Neural cell (in vitro differentiated cells): ENCODE measurements around the gene PCDH18. TPM values are rescaled to one million over a fixed set of nuclear protein-coding genes. Genes with fewer than 3 reads are reported as not detected.

ENCODE experiments used
- H2AFZ ChIP-seq: fragments of 200-600, 300-800 bp; sonication (generic), shearing (Covaris generic); 2 replicates; pipeline ENCODE4 v1.6.0; 2014; ENCODE audit warnings: low read depth, mild to moderate bottlenecking, antibody characterized with exemption, low read length, moderate library complexity
- H3F3A ChIP-seq: fragments of 200-600 bp; shearing (Covaris generic); 2 replicates; pipeline ENCODE4 v1.6.1; 2016; ENCODE audit warnings: mild to moderate bottlenecking, moderate library complexity, mixed read lengths, antibody characterized with exemption, low read length; ENCODE audit not compliant: insufficient read depth, poor library complexity, severe bottlenecking
- H3K27ac ChIP-seq: fragments of 200-600, 300-800 bp; sonication (generic), shearing (Covaris generic); 2 replicates; pipeline ENCODE4 v1.5.1; 2014; ENCODE audit warnings: mild to moderate bottlenecking, low read length, moderate library complexity
- H3K27me3 ChIP-seq: fragments of 300-800, 200-600 bp; sonication (generic), shearing (Covaris generic); 2 replicates; pipeline ENCODE4 v1.6.0; 2014; ENCODE audit warnings: mild to moderate bottlenecking, low read depth, low read length, moderate library complexity; ENCODE audit not compliant: insufficient read depth
- H3K36me3 ChIP-seq: fragments of 300-800, 200-600 bp; sonication (generic), shearing (Covaris generic); 2 replicates; pipeline ENCODE4 v1.5.1; 2014; ENCODE audit warnings: mild to moderate bottlenecking, antibody characterized with exemption, low read length, moderate library complexity; ENCODE audit not compliant: insufficient read depth
- H3K4me2 ChIP-seq: fragments of 300-800, 200-600 bp; sonication (generic), shearing (Covaris generic); 2 replicates; pipeline ENCODE4 v1.6.0; 2014; ENCODE audit warnings: mild to moderate bottlenecking, low read length
- H3K4me3 ChIP-seq: fragments of 300-800, 200-600 bp; sonication (generic), shearing (Covaris generic); 2 replicates; pipeline ENCODE4 v1.5.1; 2014; ENCODE audit warnings: mild to moderate bottlenecking, low read length, moderate library complexity
- H3K79me2 ChIP-seq: fragments of 200-600 bp; shearing (Covaris generic); replicated peaks from 2 replicates; pipeline ENCODE4 v1.6.0; 2014; ENCODE audit warnings: mild to moderate bottlenecking, low read length, moderate library complexity; ENCODE audit not compliant: insufficient read depth
- H3K9ac ChIP-seq: fragments of 300-800, 200-600 bp; sonication (generic), shearing (Covaris generic); 2 replicates; pipeline ENCODE4 v1.6.1; 2016; ENCODE audit warnings: mild to moderate bottlenecking, low read length, mixed read lengths
- H3K9me2 ChIP-seq: fragments of 200-600 bp; shearing (Covaris generic); 2 replicates; pipeline ENCODE4 v1.6.1; 2016; ENCODE audit warnings: mild to moderate bottlenecking, low read length, mixed read lengths; ENCODE audit not compliant: insufficient read depth
- H3K9me3 ChIP-seq: fragments of 200-600, 300-800 bp; sonication (generic), shearing (Covaris generic); 2 replicates; pipeline ENCODE4 v1.6.1; 2016; ENCODE audit warnings: mild to moderate bottlenecking, mixed run types, low read length, moderate library complexity, mixed read lengths
- H4K20me1 ChIP-seq: fragments of 200-600 bp; shearing (Covaris generic); 2 replicates; pipeline ENCODE4 v1.6.1; 2016; ENCODE audit warnings: mild to moderate bottlenecking, mixed run types; ENCODE audit not compliant: insufficient read depth
- EP300 ChIP-seq: fragments of 450-650 bp; conservative IDR thresholded peaks from 2 replicates; pipeline ENCODE4 v1.6.1; 2014; ENCODE audit warnings: antibody characterized with exemption, mild to moderate bottlenecking, moderate library complexity; ENCODE audit not compliant: poor library complexity, severe bottlenecking
- EZH2 ChIP-seq: fragments of 200-600, 300-800 bp; shearing (Covaris generic), sonication (generic); IDR thresholded peaks from 2 replicates; pipeline ENCODE4 v1.6.1; 2014; ENCODE audit warnings: antibody characterized with exemption, low read length, borderline replicate concordance, mild to moderate bottlenecking; ENCODE audit not compliant: insufficient read depth, poor library complexity, severe bottlenecking
- MXI1 ChIP-seq: fragments of 450-650 bp; conservative IDR thresholded peaks from 2 replicates; pipeline ENCODE4 v1.6.1; 2014; ENCODE audit warnings: antibody characterized with exemption, mild to moderate bottlenecking; ENCODE audit not compliant: poor library complexity, severe bottlenecking
- POLR2AphosphoS5 ChIP-seq: IDR thresholded peaks from 2 replicates; pipeline ENCODE4 v1.6.1; 2012
- RAD21 ChIP-seq: fragments of 450-650 bp; conservative IDR thresholded peaks from 2 replicates; pipeline ENCODE4 v1.6.1; 2014; ENCODE audit warnings: antibody characterized with exemption, mild to moderate bottlenecking, moderate library complexity
- SMC3 ChIP-seq: fragments of 450-650 bp; conservative IDR thresholded peaks from 2 replicates; pipeline ENCODE4 v1.6.1; 2014; ENCODE audit warnings: antibody characterized with exemption, mild to moderate bottlenecking, moderate library complexity; ENCODE audit not compliant: poor library complexity
- TAF1 ChIP-seq: IDR thresholded peaks from 2 replicates; pipeline ENCODE4 v1.6.1; 2012; ENCODE audit warnings: low read depth
- polyA minus RNA-seq: library from RNA; depleted of rRNA, polyadenylated mRNA; stranded (reverse); fragments of >200 nt; gene quantifications from 2 replicates; pipeline ENCODE4 v1.2.3, GENCODE V29; 2014
- polyA plus RNA-seq: library from polyadenylated mRNA; depleted of rRNA; stranded (reverse); fragments of >200 nt; gene quantifications from 2 replicates; pipeline ENCODE4 v1.2.3, GENCODE V29; 2014
- TF ChIP-seq, protein P1 (sequence below): fragments of 450-650 bp; IDR thresholded peaks from 2 replicates; pipeline ENCODE4 v1.5.1; 2014; ENCODE audit warnings: antibody characterized with exemption, mild to moderate bottlenecking, moderate library complexity; ENCODE audit not compliant: poor library complexity, severe bottlenecking
- TF ChIP-seq, protein P2 (sequence below): IDR thresholded peaks from 2 replicates; pipeline ENCODE4 v1.6.1; 2012; ENCODE audit warnings: borderline replicate concordance

PCDH18 gene, protein sequence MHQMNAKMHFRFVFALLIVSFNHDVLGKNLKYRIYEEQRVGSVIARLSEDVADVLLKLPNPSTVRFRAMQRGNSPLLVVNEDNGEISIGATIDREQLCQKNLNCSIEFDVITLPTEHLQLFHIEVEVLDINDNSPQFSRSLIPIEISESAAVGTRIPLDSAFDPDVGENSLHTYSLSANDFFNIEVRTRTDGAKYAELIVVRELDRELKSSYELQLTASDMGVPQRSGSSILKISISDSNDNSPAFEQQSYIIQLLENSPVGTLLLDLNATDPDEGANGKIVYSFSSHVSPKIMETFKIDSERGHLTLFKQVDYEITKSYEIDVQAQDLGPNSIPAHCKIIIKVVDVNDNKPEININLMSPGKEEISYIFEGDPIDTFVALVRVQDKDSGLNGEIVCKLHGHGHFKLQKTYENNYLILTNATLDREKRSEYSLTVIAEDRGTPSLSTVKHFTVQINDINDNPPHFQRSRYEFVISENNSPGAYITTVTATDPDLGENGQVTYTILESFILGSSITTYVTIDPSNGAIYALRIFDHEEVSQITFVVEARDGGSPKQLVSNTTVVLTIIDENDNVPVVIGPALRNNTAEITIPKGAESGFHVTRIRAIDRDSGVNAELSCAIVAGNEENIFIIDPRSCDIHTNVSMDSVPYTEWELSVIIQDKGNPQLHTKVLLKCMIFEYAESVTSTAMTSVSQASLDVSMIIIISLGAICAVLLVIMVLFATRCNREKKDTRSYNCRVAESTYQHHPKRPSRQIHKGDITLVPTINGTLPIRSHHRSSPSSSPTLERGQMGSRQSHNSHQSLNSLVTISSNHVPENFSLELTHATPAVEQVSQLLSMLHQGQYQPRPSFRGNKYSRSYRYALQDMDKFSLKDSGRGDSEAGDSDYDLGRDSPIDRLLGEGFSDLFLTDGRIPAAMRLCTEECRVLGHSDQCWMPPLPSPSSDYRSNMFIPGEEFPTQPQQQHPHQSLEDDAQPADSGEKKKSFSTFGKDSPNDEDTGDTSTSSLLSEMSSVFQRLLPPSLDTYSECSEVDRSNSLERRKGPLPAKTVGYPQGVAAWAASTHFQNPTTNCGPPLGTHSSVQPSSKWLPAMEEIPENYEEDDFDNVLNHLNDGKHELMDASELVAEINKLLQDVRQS
- polyA plus RNA-seq (0.09 and 0.80 TPM in 2 replicates), polyA minus RNA-seq (1.7 and 1.9 TPM in 2 replicates)

DNA sequence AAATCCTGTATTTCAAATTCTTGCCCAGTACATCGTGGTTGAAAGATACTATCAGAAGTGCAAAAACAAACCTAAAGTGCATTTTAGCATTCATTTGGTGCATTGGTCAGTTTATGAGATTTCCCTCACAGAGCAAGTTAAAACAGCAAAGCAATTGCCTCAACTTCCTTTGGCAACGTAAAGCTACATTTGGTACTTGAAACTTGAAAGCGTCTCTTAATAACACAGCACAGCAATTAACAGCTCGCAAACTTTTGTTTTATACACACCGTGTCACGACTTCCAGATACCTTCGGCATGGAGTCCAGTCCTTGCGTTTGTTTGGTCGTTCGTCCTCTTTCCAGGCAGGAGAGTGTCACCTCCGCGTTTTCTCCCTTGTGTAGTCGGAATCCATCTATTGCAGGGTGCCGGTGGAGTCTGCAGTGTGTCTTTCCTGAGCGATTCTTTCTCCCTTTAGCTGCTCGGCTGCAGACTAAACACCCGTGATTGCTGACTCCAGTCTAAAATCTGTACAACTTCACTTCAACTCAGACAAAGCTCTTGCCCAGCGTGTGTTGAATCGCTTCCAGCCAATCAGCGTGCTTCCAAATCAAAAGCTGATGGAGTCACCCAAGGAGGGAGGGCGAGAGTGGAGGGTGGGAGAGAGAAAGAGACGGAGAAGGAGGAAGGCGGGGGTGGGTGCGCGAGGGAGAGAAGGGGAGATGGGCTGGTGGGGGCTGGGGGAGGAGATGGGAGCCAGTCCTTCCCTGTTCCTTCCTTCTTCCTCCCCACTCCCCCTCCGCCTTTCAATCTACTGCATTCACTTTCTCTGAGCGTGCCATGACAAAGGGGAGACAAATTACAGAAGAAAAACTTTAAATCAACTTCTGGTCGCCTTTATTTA, at the start of gene PCDH18:
PCDH18 (minus strand) TSS at position 509 of the 883 bp plus-strand sequence; CDS start at position 103, 406 bp downstream.
- no peaks in the 10 kb centered on the region for H3K9me3 ChIP-seq
- peak within 1 kb of the TSS; percentile 53 for H3K4me2 ChIP-seq
- peaks cover 6% of the 10 kb centered on the region for H3K27me3 ChIP-seq
- H3K79me2 ChIP-seq: peaks cover 7% of the 10 kb centered on the region
- no peaks in the 10 kb centered on the region for H3K9me2 ChIP-seq
- no peaks in the 10 kb centered on the region for H3K36me3 ChIP-seq
- H3K4me3 ChIP-seq: peak within 1 kb of the TSS; percentile 64
- no peaks in the 10 kb centered on the region for H4K20me1 ChIP-seq
- no peak within 1 kb of the TSS for H3K9ac ChIP-seq
- TF ChIP-seq EP300 (no peak), MXI1 (no peak), POLR2AphosphoS5 (no peak), TAF1 (no peak), RAD21 (no peak), SMC3 (no peak), EZH2 (no peak)
- TF ChIP-seq, protein P1, sequence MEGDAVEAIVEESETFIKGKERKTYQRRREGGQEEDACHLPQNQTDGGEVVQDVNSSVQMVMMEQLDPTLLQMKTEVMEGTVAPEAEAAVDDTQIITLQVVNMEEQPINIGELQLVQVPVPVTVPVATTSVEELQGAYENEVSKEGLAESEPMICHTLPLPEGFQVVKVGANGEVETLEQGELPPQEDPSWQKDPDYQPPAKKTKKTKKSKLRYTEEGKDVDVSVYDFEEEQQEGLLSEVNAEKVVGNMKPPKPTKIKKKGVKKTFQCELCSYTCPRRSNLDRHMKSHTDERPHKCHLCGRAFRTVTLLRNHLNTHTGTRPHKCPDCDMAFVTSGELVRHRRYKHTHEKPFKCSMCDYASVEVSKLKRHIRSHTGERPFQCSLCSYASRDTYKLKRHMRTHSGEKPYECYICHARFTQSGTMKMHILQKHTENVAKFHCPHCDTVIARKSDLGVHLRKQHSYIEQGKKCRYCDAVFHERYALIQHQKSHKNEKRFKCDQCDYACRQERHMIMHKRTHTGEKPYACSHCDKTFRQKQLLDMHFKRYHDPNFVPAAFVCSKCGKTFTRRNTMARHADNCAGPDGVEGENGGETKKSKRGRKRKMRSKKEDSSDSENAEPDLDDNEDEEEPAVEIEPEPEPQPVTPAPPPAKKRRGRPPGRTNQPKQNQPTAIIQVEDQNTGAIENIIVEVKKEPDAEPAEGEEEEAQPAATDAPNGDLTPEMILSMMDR: no peak
- TF ChIP-seq, protein P2, sequence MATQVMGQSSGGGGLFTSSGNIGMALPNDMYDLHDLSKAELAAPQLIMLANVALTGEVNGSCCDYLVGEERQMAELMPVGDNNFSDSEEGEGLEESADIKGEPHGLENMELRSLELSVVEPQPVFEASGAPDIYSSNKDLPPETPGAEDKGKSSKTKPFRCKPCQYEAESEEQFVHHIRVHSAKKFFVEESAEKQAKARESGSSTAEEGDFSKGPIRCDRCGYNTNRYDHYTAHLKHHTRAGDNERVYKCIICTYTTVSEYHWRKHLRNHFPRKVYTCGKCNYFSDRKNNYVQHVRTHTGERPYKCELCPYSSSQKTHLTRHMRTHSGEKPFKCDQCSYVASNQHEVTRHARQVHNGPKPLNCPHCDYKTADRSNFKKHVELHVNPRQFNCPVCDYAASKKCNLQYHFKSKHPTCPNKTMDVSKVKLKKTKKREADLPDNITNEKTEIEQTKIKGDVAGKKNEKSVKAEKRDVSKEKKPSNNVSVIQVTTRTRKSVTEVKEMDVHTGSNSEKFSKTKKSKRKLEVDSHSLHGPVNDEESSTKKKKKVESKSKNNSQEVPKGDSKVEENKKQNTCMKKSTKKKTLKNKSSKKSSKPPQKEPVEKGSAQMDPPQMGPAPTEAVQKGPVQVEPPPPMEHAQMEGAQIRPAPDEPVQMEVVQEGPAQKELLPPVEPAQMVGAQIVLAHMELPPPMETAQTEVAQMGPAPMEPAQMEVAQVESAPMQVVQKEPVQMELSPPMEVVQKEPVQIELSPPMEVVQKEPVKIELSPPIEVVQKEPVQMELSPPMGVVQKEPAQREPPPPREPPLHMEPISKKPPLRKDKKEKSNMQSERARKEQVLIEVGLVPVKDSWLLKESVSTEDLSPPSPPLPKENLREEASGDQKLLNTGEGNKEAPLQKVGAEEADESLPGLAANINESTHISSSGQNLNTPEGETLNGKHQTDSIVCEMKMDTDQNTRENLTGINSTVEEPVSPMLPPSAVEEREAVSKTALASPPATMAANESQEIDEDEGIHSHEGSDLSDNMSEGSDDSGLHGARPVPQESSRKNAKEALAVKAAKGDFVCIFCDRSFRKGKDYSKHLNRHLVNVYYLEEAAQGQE: no peak
- peak within 1 kb of the TSS; percentile 17 for H2AFZ ChIP-seq
- H3K27ac ChIP-seq: no peak within 1 kb of the TSS
- H3F3A ChIP-seq: no peaks in the 10 kb centered on the region
